Tibial nerve (tissue), 4 donors: ENCODE results near the gene TKT. TPM values are rescaled to one million over a fixed set of nuclear protein-coding genes. Genes with fewer than 3 reads are reported as not detected.
A peak's percentile ranks its signal among the peaks of the same experiment; 100 is the strongest.

Experiments used
- DNase-seq, 2 donors: peaks; one replicate each; pipeline ENCODE4 v3.0.0-alpha.2; 2019; ENCODE audit warnings: low spot score in 2 of 2
- H3K27ac ChIP-seq, 4 donors: fragments of 200-600 bp; sonication (generic) in 3 of 4; one replicate each; pipeline ENCODE4 v1.5.1; 2017 to 2019; ENCODE audit warnings: mild to moderate bottlenecking in 1 of 4
- H3K27me3 ChIP-seq, 2 donors: fragments of 200-600 bp; sonication (generic) in 1 of 2; one replicate each; pipeline versions ENCODE4 v1.5.1 to v1.6.0; 2017 to 2019
- H3K36me3 ChIP-seq, 3 donors: fragments of 200-600 bp; sonication (generic); one replicate each; pipeline ENCODE4 v1.5.1; 2018 to 2019
- H3K4me1 ChIP-seq, 4 donors: fragments of 200-600 bp; sonication (generic) in 3 of 4; one replicate each; pipeline ENCODE4 v1.5.1; 2017 to 2019
- H3K4me3 ChIP-seq, 4 donors: fragments of 200-600 bp; sonication (generic) in 3 of 4; one replicate each; pipeline ENCODE4 v1.5.1; 2017 to 2019; ENCODE audit warnings: mild to moderate bottlenecking in 1 of 4, moderate library complexity in 1 of 4
- H3K9me3 ChIP-seq, 4 donors: fragments of 200-600 bp; sonication (generic) in 3 of 4; one replicate each; pipeline ENCODE4 v1.5.1; 2017 to 2019
- EP300 ChIP-seq, 2 donors: sonication (generic); formaldehyde crosslinking; IDR thresholded peaks; one replicate each; pipeline ENCODE4 v1.6.1; 2017; ENCODE audit warnings: antibody characterized with exemption in 2 of 2, mild to moderate bottlenecking in 1 of 2
- POLR2A ChIP-seq, 2 donors: fragments of 450-650 bp; IDR thresholded peaks; one replicate each; pipeline ENCODE4 v1.6.1; 2017; ENCODE audit warnings: antibody characterized with exemption in 2 of 2, mild to moderate bottlenecking in 2 of 2, moderate library complexity in 2 of 2
- WGBS, 2 donors: methylation state at CpG; one replicate each; pipeline ENCODE4 v1.1.5; 2018; 5-methylcytosine and 5-hydroxymethylcytosine counted together
- small RNA-seq: library from RNA; depleted of rRNA; stranded (forward); fragments of <200 nt; gene quantifications from one replicate; pipeline ENCODE3, GENCODE V24; 2016
- total RNA-seq, 4 donors: library from RNA; depleted of rRNA; stranded (reverse); fragments of >200 nt; gene quantifications; one replicate each; pipeline ENCODE4 v1.1.0, GENCODE V29; 2016
- TF ChIP-seq, protein P1 (sequence below), 5 experiments: fragments of 200-600 bp in 3 of 5; fragments of 450-650 bp in 2 of 5; sonication (generic) in 3 of 5; IDR thresholded peaks; one replicate each; pipeline ENCODE4 v1.5.1; 2016 to 2019; ENCODE audit warnings: antibody characterized with exemption in 5 of 5, mild to moderate bottlenecking in 3 of 5, moderate library complexity in 2 of 5

The TKT gene
- total RNA-seq, 4 donors from 2014 or later, result 156 to 224 (median 208) TPM

DNA sequence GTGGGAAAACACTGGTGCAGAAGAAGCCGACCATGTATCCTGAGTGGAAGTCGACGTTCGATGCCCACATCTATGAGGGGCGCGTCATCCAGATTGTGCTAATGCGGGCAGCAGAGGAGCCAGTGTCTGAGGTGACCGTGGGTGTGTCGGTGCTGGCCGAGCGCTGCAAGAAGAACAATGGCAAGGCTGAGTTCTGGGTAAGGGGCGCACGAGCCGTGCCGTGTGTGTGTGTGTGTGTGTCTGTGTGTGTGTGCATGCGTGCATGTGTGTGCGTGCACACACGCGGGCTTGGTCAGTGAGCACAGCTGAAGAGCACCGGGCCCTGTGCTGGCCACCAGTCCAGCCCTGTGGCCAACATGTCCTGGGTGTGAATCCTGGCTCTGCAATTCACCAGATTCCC lies 76.2 kb downstream of the TKT start:
- WGBS, 2 donors, result 87 to 88% methylated on average over 20 of the region's 20 CpGs
- H3K27ac ChIP-seq, result no peak overlapping the region
- no peaks in the 10 kb centered on the region for H3K27me3 ChIP-seq
- no peak for DNase-seq
- H3K4me3 ChIP-seq, result no peak overlapping the region
- H3K9me3 ChIP-seq, result no peaks in the 10 kb centered on the region
- no peak for TF ChIP-seq POLR2A (IDR thresholded peaks at IDR 0.05)
- TF ChIP-seq, protein P1, sequence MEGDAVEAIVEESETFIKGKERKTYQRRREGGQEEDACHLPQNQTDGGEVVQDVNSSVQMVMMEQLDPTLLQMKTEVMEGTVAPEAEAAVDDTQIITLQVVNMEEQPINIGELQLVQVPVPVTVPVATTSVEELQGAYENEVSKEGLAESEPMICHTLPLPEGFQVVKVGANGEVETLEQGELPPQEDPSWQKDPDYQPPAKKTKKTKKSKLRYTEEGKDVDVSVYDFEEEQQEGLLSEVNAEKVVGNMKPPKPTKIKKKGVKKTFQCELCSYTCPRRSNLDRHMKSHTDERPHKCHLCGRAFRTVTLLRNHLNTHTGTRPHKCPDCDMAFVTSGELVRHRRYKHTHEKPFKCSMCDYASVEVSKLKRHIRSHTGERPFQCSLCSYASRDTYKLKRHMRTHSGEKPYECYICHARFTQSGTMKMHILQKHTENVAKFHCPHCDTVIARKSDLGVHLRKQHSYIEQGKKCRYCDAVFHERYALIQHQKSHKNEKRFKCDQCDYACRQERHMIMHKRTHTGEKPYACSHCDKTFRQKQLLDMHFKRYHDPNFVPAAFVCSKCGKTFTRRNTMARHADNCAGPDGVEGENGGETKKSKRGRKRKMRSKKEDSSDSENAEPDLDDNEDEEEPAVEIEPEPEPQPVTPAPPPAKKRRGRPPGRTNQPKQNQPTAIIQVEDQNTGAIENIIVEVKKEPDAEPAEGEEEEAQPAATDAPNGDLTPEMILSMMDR (IDR thresholded peaks at IDR 0.05), result no peak
- no peak for TF ChIP-seq EP300 (IDR thresholded peaks at IDR 0.05)
- peaks cover 0 to 82% (median 14%) of the 10 kb centered on the region in 3 donors for H3K36me3 ChIP-seq
- peaks cover 0 to 52% (median 8%) of the 10 kb centered on the region in 4 donors for H3K4me1 ChIP-seq

DNA sequence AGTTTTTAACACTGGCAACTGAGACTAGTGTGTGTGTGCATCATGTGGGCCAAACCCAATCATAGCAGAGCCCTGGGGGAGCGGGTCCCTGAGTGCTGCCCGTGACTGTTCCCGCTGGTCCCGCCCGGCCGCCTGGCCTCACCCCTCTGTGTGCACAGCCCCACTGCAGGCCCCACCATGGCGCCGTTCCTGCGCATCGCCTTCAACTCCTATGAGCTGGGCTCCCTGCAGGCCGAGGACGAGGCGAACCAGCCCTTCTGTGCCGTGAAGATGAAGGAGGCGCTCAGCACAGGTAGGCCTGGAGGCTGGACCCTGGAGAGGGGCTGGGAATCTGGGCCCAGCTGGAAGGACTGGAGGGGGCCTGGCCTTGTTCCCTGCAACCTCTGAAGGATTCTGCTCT lies 77.6 kb downstream of the TKT start:
- H3K4me1 ChIP-seq, result peaks cover 0 to 45% (median 8%) of the 10 kb centered on the region in 4 donors
- 92 to 98% methylated on average over 9 to 15 of the region's 15 CpGs for WGBS, 2 donors
- no peak overlapping the region for H3K27ac ChIP-seq
- no peak overlapping the region for H3K4me3 ChIP-seq
- TF ChIP-seq, protein P1 (IDR thresholded peaks at IDR 0.05), result no peak
- TF ChIP-seq EP300 (IDR thresholded peaks at IDR 0.05) (no peak), POLR2A (IDR thresholded peaks at IDR 0.05) (no peak)
- DNase-seq, result no peak
- H3K9me3 ChIP-seq, result no peaks in the 10 kb centered on the region
- no peaks in the 10 kb centered on the region for H3K27me3 ChIP-seq
- peaks cover 0 to 83% (median 14%) of the 10 kb centered on the region in 3 donors for H3K36me3 ChIP-seq

DNA sequence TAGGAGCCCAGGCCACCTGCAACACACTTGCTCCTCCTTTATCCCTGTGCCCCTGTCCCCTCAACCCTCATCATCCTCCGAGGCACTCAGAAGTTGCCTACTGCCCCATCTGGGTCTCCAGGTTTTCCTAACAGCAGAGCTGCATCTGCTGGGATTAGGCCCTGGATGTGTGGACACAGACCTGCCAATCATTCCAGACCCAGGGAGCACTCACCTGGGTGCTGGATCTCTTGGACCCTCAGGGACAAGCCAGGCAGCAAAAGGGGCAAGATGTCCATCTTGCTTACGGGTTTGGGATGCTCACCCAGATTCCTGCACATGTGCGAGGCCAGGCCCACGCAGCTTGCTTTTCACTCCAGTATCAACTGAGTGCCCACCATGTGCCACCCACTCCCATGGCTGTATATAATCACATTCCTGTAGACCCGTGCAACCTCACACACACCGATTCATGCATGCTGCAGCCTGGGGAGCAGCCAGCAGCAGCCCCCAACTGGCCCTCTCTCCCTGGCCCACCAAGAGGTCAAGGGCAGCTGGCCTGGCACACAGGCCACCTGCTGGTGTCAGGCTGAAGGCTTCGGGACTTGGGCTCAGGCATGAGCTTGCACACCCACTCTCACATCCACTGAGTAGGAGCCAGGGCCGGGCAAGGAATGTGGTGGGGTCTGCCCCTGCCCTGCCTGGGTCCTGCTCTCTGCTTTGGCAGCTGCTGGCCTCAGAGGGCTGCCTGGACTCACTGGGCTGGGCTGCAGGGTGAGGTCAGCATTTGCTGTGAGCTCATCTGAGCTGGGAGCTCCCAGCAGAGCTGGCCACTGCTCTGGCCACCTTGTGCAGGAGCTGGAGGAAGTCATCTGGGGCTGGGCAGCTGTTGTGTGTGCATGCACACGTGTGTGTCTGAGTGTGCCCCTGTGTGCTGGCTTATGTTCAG lies 79.9 kb downstream of the TKT start:
- Histone ChIP-seq H3K9me3 (no peaks in the 10 kb centered on the region), H3K27me3 (no peaks in the 10 kb centered on the region), H3K4me3 (no peak overlapping the region), H3K4me1 (peaks cover 0 to 58% (median 19%) of the 10 kb centered on the region in 4 donors), H3K36me3 (peaks cover 0 to 64% (median 14%) of the 10 kb centered on the region in 3 donors), H3K27ac (peak overlapping the region in 1 of 4 donors; percentile 17)
- TF ChIP-seq, protein P1 (IDR thresholded peaks at IDR 0.05), result no peak
- TF ChIP-seq EP300 (IDR thresholded peaks at IDR 0.05) (no peak), POLR2A (IDR thresholded peaks at IDR 0.05) (no peak)
- DNase-seq, result no peak
- WGBS, 2 donors, result 56 to 60% methylated on average over 6 to 8 of the region's 9 CpGs

Small RNA genes within 50 kb of the gene (small RNA-seq; reads per million reads assigned to genes)
- gene RF00019, result not detected

Other genes starting within 250 kb of the TKT start
- gene SFMBT1, start 209.9 kb downstream of the TKT start, total RNA-seq, result 10 to 100 TPM; 15.5 to 31.2 (median 18.2) TPM
- 10 to 100 TPM; 12.0 to 18.6 (median 14.6) TPM for gene RFT1, start 125.6 kb downstream of the TKT start, total RNA-seq
- 10 to 100 TPM; 13.5 to 30.6 (median 19.9) TPM for gene PRKCD, start 94.8 kb downstream of the TKT start, total RNA-seq
- gene DCP1A, start 91.5 kb upstream of the TKT start, total RNA-seq, result 10 to 100 TPM; 20.3 to 23.4 (median 22.5) TPM
- gene CACNA1D, start 238.6 kb upstream of the TKT start, total RNA-seq, result 10 to 100 TPM in 3 of 4 donors, 1 to 10 TPM in 1; 5.7 to 38.2 (median 20.0) TPM